ENCODE data around the gene ITIH5.

Gene ITIH5

GRCh38 chr10:7579681-7580080 lies 87.1 kb downstream of the ITIH5 start:
- DNase-seq = no peak

GRCh38 chr10:7577579-7577978 lies 89.2 kb downstream of the ITIH5 start:
- no peak for DNase-seq

- DNase-seq = no peak
Measured at GRCh38 chr10:7577176-7577575, 89.6 kb downstream of the ITIH5 start.

- no peak for DNase-seq
Measured at GRCh38 chr10:7576340-7576739, 90.4 kb downstream of the ITIH5 start.

- DNase-seq = no peak
Measured at GRCh38 chr10:7572391-7572790, 94.4 kb downstream of the ITIH5 start.

- no peak for DNase-seq
Measured at GRCh38 chr10:7571981-7572380, 94.8 kb downstream of the ITIH5 start.

GRCh38 chr10:7567911-7568620 lies 98.7 kb downstream of the ITIH5 start:
- no peak for DNase-seq

- no peak for DNase-seq
Measured at GRCh38 chr10:7566891-7567290, 99.9 kb downstream of the ITIH5 start.

- DNase-seq = peak; percentile 13
Measured at GRCh38 chr10:7565871-7566270, 100.9 kb downstream of the ITIH5 start.

GRCh38 chr10:7563770-7564169 lies 103.0 kb downstream of the ITIH5 start:
- DNase-seq = no peak

GRCh38 chr10:7563368-7563767 lies 103.4 kb downstream of the ITIH5 start:
- DNase-seq = no peak

GRCh38 chr10:7561985-7562384 lies 104.8 kb downstream of the ITIH5 start:
- DNase-seq = no peak

GRCh38 chr10:7561216-7561893 lies 105.4 kb downstream of the ITIH5 start:
- DNase-seq = no peak

- no peak for DNase-seq
Measured at GRCh38 chr10:7560519-7560918, 106.2 kb downstream of the ITIH5 start.

- no peak for DNase-seq
Measured at GRCh38 chr10:7559386-7559785, 107.4 kb downstream of the ITIH5 start.

GRCh38 chr10:7558036-7558435 lies 108.7 kb downstream of the ITIH5 start:
- DNase-seq = no peak

- DNase-seq = no peak
Measured at GRCh38 chr10:7553531-7553930, 113.2 kb downstream of the ITIH5 start.

- no peak for DNase-seq
Measured at GRCh38 chr10:7551950-7552716, 114.6 kb downstream of the ITIH5 start.

GRCh38 chr10:7551289-7551688 lies 115.5 kb downstream of the ITIH5 start:
- no peak for DNase-seq

GRCh38 chr10:7550013-7550412 lies 116.8 kb downstream of the ITIH5 start:
- no peak for DNase-seq

- no peak for DNase-seq
Measured at GRCh38 chr10:7547829-7548228, 118.9 kb downstream of the ITIH5 start.

- DNase-seq = no peak
Measured at GRCh38 chr10:7547206-7547605, 119.6 kb downstream of the ITIH5 start.

GRCh38 chr10:7546385-7546967 lies 120.3 kb downstream of the ITIH5 start:
- DNase-seq = no peak

- no peak for DNase-seq
Measured at GRCh38 chr10:7545792-7546191, 121.0 kb downstream of the ITIH5 start.
